K562 (cell line): Measurements from ENCODE around the gene IPO11. TPM values are rescaled to one million over a fixed set of nuclear protein-coding genes. Genes with fewer than 3 reads are reported as not detected.
A peak's percentile ranks its signal among the peaks of the same experiment; 100 is the strongest.

Source experiments
- CBX1 ChIP-seq: sonication (generic); IDR thresholded peaks from 2 replicates; pipeline ENCODE4 v1.6.1; 2016; ENCODE audit warnings: antibody characterized with exemption, low read depth, mild to moderate bottlenecking
- CREB3 ChIP-seq: fragments of 450-650 bp; conservative IDR thresholded peaks from 2 replicates; pipeline ENCODE4 v1.6.1; 2016; ENCODE audit warnings: missing genetic modification characterization, low read depth, mild to moderate bottlenecking, missing compliant biosample characterization, moderate library complexity
- ETV1 ChIP-seq: fragments of 450-650 bp; conservative IDR thresholded peaks from 2 replicates; pipeline ENCODE4 v1.6.1; 2016; ENCODE audit warnings: missing genetic modification characterization, control low read depth, low read depth, missing compliant biosample characterization
- GTF2F1 ChIP-seq: IDR thresholded peaks from 2 replicates; pipeline ENCODE4 v1.6.1; 2011; ENCODE audit warnings: low read depth, low read length, improper control_type of control experiment
- HDAC6 ChIP-seq: IDR thresholded peaks from 2 replicates; pipeline ENCODE4 v1.6.1; 2012; ENCODE audit warnings: low read depth, mild to moderate bottlenecking, control low read depth, inconsistent platforms, low read length, moderate library complexity
- SMARCB1 ChIP-seq: IDR thresholded peaks from 2 replicates; pipeline ENCODE4 v1.6.1; 2011; ENCODE audit warnings: improper control_type of control experiment, low read depth; ENCODE audit not compliant: insufficient read length
- TEAD4 ChIP-seq, 2 experiments: sonication (generic) in 1 of 2; formaldehyde crosslinking in 1 of 2; IDR thresholded peaks; 2 replicates each; pipeline versions ENCODE4 v1.6.1 to v1.8.0; 2012 to 2022; ENCODE audit warnings: borderline replicate concordance in 1 of 2, inconsistent platforms in 1 of 2, low read length in 1 of 2, mild to moderate bottlenecking in 1 of 2, missing genetic modification reagents in 1 of 2
- ZNF274 ChIP-seq: IDR thresholded peaks from 2 replicates; pipeline ENCODE4 v1.6.1; 2011; ENCODE audit warnings: low read depth, mild to moderate bottlenecking, low read length, moderate library complexity, borderline replicate concordance
- ZNF398 ChIP-seq: fragments of 250-450 bp; sonication (Bioruptor Pico); IDR thresholded peaks from 2 replicates; pipeline ENCODE4 v1.8.0; 2021; ENCODE audit warnings: moderate library complexity, mild to moderate bottlenecking, inconsistent platforms
- polyA plus RNA-seq, 8 experiments: library from polyadenylated mRNA; depleted of rRNA in 4 of 8; stranded (reverse) in 5 of 8; unstranded in 3 of 8; fragments of >200 nt; fragmentation: Nextera tagmentation in 2 of 8; fragmentation: Illumina TruSeq in 1 of 8; extraction: Ambion mirVana in 2 of 8; extraction: Trizol in 1 of 8; gene quantifications; 2 replicates each; pipeline versions ENCODE4 v1.2.1 to v1.2.3, GENCODE V29; 2011 to 2014; ENCODE audit warnings: inconsistent platforms in 1 of 8, missing spikeins in 1 of 8
- total RNA-seq, 7 experiments: library from RNA; depleted of rRNA in 6 of 7; stranded (reverse); fragments of >200 nt in 6 of 7; fragmentation: Illumina TruSeq in 2 of 7; extraction: Trizol in 2 of 7; gene quantifications; 2 replicates each; pipeline versions ENCODE4 v1.2.1 to v1.2.3, GENCODE V29; 2011 to 2021; ENCODE audit warnings: low replicate concordance in 1 of 7
- TF ChIP-seq, protein P1 (sequence below): fragments of 250-450 bp; sonication (Bioruptor Pico); IDR thresholded peaks from 2 replicates; pipeline ENCODE4 v1.4.0; 2020; ENCODE audit warnings: mild to moderate bottlenecking, moderate library complexity
- TF ChIP-seq, protein P2 (sequence below), 2 experiments: fragments of 450-650 bp in 1 of 2; sonication (generic) in 1 of 2; formaldehyde crosslinking in 1 of 2; IDR thresholded peaks; 2 replicates each; pipeline versions ENCODE4 v1.7.1 to v1.9.0; 2016 to 2022; ENCODE audit warnings: inconsistent platforms in 1 of 2, mild to moderate bottlenecking in 1 of 2, missing genetic modification reagents in 1 of 2

IPO11 gene
- total and polyA plus RNA-seq, 9 of the 15 experiments (the other 6 are each of a cell fraction or from before 2014, with no cell fraction given): 38.7 to 96.0 (median 70.9) TPM

- TF ChIP-seq, protein P1, sequence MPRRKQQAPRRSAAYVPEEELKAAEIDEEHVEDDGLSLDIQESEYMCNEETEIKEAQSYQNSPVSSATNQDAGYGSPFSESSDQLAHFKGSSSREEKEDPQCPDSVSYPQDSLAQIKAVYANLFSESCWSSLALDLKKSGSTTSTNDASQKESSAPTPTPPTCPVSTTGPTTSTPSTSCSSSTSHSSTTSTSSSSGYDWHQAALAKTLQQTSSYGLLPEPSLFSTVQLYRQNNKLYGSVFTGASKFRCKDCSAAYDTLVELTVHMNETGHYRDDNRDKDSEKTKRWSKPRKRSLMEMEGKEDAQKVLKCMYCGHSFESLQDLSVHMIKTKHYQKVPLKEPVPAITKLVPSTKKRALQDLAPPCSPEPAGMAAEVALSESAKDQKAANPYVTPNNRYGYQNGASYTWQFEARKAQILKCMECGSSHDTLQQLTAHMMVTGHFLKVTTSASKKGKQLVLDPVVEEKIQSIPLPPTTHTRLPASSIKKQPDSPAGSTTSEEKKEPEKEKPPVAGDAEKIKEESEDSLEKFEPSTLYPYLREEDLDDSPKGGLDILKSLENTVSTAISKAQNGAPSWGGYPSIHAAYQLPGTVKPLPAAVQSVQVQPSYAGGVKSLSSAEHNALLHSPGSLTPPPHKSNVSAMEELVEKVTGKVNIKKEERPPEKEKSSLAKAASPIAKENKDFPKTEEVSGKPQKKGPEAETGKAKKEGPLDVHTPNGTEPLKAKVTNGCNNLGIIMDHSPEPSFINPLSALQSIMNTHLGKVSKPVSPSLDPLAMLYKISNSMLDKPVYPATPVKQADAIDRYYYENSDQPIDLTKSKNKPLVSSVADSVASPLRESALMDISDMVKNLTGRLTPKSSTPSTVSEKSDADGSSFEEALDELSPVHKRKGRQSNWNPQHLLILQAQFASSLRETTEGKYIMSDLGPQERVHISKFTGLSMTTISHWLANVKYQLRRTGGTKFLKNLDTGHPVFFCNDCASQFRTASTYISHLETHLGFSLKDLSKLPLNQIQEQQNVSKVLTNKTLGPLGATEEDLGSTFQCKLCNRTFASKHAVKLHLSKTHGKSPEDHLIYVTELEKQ (CRISPR knock-in tag): no peak
- TF ChIP-seq SMARCB1 (no peak), ETV1 (tag) (no peak), ZNF398 (CRISPR knock-in tag) (no peak), TEAD4 (IDR thresholded peaks at IDR 0.05; ENCODE audit: low read length) (peak; percentile 92), TEAD4 (CRISPR knock-in tag; IDR thresholded peaks at IDR 0.05; ENCODE audit: borderline replicate concordance) (no peak), ZNF274 (no peak), GTF2F1 (no peak), CBX1 (no peak), CREB3 (tag) (no peak), HDAC6 (no peak)
- TF ChIP-seq, protein P2, sequence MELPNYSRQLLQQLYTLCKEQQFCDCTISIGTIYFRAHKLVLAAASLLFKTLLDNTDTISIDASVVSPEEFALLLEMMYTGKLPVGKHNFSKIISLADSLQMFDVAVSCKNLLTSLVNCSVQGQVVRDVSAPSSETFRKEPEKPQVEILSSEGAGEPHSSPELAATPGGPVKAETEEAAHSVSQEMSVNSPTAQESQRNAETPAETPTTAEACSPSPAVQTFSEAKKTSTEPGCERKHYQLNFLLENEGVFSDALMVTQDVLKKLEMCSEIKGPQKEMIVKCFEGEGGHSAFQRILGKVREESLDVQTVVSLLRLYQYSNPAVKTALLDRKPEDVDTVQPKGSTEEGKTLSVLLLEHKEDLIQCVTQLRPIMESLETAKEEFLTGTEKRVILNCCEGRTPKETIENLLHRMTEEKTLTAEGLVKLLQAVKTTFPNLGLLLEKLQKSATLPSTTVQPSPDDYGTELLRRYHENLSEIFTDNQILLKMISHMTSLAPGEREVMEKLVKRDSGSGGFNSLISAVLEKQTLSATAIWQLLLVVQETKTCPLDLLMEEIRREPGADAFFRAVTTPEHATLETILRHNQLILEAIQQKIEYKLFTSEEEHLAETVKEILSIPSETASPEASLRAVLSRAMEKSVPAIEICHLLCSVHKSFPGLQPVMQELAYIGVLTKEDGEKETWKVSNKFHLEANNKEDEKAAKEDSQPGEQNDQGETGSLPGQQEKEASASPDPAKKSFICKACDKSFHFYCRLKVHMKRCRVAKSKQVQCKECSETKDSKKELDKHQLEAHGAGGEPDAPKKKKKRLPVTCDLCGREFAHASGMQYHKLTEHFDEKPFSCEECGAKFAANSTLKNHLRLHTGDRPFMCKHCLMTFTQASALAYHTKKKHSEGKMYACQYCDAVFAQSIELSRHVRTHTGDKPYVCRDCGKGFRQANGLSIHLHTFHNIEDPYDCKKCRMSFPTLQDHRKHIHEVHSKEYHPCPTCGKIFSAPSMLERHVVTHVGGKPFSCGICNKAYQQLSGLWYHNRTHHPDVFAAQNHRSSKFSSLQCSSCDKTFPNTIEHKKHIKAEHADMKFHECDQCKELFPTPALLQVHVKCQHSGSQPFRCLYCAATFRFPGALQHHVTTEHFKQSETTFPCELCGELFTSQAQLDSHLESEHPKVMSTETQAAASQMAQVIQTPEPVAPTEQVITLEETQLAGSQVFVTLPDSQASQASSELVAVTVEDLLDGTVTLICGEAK (IDR thresholded peaks at IDR 0.05): peak; percentile 10; the same call in 1 of the 2 replicates
- TF ChIP-seq, protein P2 (CRISPR knock-in tag; IDR thresholded peaks at IDR 0.05): no peak
Observed at GRCh38 chr5:62421414-62421813, 8.9 kb downstream of the IPO11 start (continued).
